Glutamatergic neuron (in vitro differentiated cells): ENCODE data around the gene ARL6IP4. TPM values are rescaled to one million over a fixed set of nuclear protein-coding genes. Genes with fewer than 3 reads are reported as not detected.

Source experiments
- DNase-seq: peaks from one replicate; pipeline ENCODE4 v3.0.0; 2022
- H3K27ac Mint-ChIP-seq: one replicate; pipeline ENCODE4 v1.8.0; 2020; ENCODE audit warnings: mild to moderate bottlenecking, mixed read lengths, inconsistent platforms; ENCODE audit not compliant: unreplicated experiment
- H3K27me3 Mint-ChIP-seq: one replicate; pipeline ENCODE4 v1.8.0; 2020; ENCODE audit warnings: mild to moderate bottlenecking, moderate library complexity, mixed read lengths, inconsistent platforms; ENCODE audit not compliant: unreplicated experiment
- H3K36me3 Mint-ChIP-seq: one replicate; pipeline ENCODE4 v1.8.0; 2020; ENCODE audit warnings: mild to moderate bottlenecking, mixed read lengths, inconsistent platforms; ENCODE audit not compliant: unreplicated experiment
- H3K4me1 Mint-ChIP-seq: one replicate; pipeline ENCODE4 v1.8.0; 2020; ENCODE audit warnings: mild to moderate bottlenecking, low read depth, mixed read lengths, inconsistent platforms; ENCODE audit not compliant: unreplicated experiment
- H3K4me3 Mint-ChIP-seq: one replicate; pipeline ENCODE4 v1.8.0; 2020; ENCODE audit warnings: mild to moderate bottlenecking, mixed read lengths, inconsistent platforms; ENCODE audit not compliant: unreplicated experiment
- H3K9me3 Mint-ChIP-seq: one replicate; pipeline ENCODE4 v1.8.0; 2020; ENCODE audit warnings: mild to moderate bottlenecking, moderate library complexity, mixed read lengths, inconsistent platforms; ENCODE audit not compliant: unreplicated experiment
- CTCF ChIP-seq: fragments of 200-600 bp; sonication (generic); IDR thresholded peaks from one replicate; pipeline ENCODE4 v1.5.0; 2021; ENCODE audit not compliant: partially characterized antibody, unreplicated experiment
- total RNA-seq: library from RNA; stranded (reverse); fragmentation: NEBNext Ultra II Directional; extraction: Animal tissue kit (Norgen Biotek cat#: 25700); gene quantifications from one replicate; pipeline ENCODE4 v1.2.1, GENCODE V29; 2021; ENCODE audit not compliant: unreplicated experiment

ARL6IP4 gene
- total RNA-seq, 1 donor from 2014 or later: 122 TPM

GRCh38 chr12:123026094-123026853 lies 45.8 kb downstream of the ARL6IP4 start:
- Mint-ChIP-seq H3K9me3 (no peaks in the 10 kb centered on the region), H3K27ac (no peak overlapping the region), H3K27me3 (peaks cover 2% of the 10 kb centered on the region), H3K4me3 (no peak overlapping the region), H3K4me1 (peaks cover 10% of the 10 kb centered on the region), H3K36me3 (no peaks in the 10 kb centered on the region)
- no peak for DNase-seq
- TF ChIP-seq CTCF: no peak

GRCh38 chr12:123027726-123028445 lies 47.4 kb downstream of the ARL6IP4 start:
- H3K27ac Mint-ChIP-seq: no peak overlapping the region
- no peaks in the 10 kb centered on the region for H3K9me3 Mint-ChIP-seq
- H3K4me3 Mint-ChIP-seq: no peak overlapping the region
- H3K4me1 Mint-ChIP-seq: peaks cover 3% of the 10 kb centered on the region
- DNase-seq: no peak
- peaks cover 2% of the 10 kb centered on the region for H3K27me3 Mint-ChIP-seq
- TF ChIP-seq CTCF: no peak
- no peaks in the 10 kb centered on the region for H3K36me3 Mint-ChIP-seq

GRCh38 chr12:123028475-123028874 lies 48.0 kb downstream of the ARL6IP4 start:
- H3K4me3 Mint-ChIP-seq: no peak overlapping the region

GRCh38 chr12:123029550-123029949 lies 49.1 kb downstream of the ARL6IP4 start:
- Mint-ChIP-seq H3K27ac (no peak overlapping the region), H3K9me3 (no peaks in the 10 kb centered on the region), H3K4me3 (peak overlapping the region; percentile 46), H3K36me3 (no peaks in the 10 kb centered on the region), H3K27me3 (peaks cover 2% of the 10 kb centered on the region), H3K4me1 (peaks cover 8% of the 10 kb centered on the region)
- no peak for TF ChIP-seq CTCF
- DNase-seq: no peak

More at GRCh38 chr12:123028475-123028874, 48.0 kb downstream of the ARL6IP4 start:
- Mint-ChIP-seq H3K36me3 (no peaks in the 10 kb centered on the region), H3K9me3 (no peaks in the 10 kb centered on the region), H3K27me3 (peaks cover 2% of the 10 kb centered on the region), H3K4me1 (peaks cover 3% of the 10 kb centered on the region), H3K27ac (no peak overlapping the region)
- DNase-seq: no peak
- no peak for TF ChIP-seq CTCF

- no peaks in the 10 kb centered on the region for H3K9me3 Mint-ChIP-seq
- H3K27me3 Mint-ChIP-seq: peaks cover 2% of the 10 kb centered on the region
- no peak overlapping the region for H3K27ac Mint-ChIP-seq
- no peak overlapping the region for H3K4me3 Mint-ChIP-seq
- no peak for TF ChIP-seq CTCF
- H3K4me1 Mint-ChIP-seq: peaks cover 15% of the 10 kb centered on the region
- no peaks in the 10 kb centered on the region for H3K36me3 Mint-ChIP-seq
- no peak for DNase-seq
These were observed 50.2 kb downstream of the ARL6IP4 start for GRCh38 chr12:123030686-123031085.
